ENCODE results near the gene CPSF4.
"Not testable (repeated sequence)": the region's sequence is repeated elsewhere in the genome, so short reads cannot be mapped to it uniquely, and the experiment has no call there.

DNA sequence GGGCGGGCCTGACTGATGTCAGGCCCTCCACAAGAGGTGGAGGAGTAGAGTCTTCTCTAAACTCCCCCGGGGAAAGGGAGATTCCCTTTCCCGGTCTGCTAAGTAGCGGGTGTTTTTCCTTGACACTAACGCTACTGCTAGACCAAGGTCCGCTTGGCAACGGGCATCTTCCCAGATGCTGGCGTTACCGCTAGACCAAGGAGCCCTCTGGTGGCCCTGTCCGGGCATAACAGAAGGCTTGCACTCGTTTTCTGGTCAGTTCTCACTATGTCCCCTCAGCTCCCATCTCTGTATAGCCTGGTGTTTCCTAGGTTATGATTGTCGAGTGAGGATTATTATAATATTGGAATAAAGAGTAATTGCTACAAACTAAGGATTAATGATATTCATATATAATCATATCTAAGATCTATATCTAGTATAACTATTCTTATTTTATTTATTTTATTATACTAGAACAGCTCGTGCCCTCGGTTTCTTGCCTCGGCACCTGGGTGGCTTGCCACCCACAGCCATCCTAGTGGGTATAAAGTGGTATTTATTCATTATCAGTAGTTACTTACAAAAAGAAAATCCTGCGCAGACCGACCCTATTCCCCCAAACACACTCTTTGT lies 23.1 kb upstream of the CPSF4 start:
- TF ChIP-seq CREB1 (IDR thresholded peaks at IDR 0.05; ENCODE audit: low read depth); NFIC (IDR thresholded peaks at IDR 0.05); EP300 (IDR thresholded peaks at IDR 0.05; ENCODE audit: borderline replicate concordance); CEBPB (IDR thresholded peaks at IDR 0.05); TAF1 (IDR thresholded peaks at IDR 0.05; ENCODE audit: low read depth); YY1 (IDR thresholded peaks at IDR 0.05; ENCODE audit: low read depth): not testable (repeated sequence)
- TF ChIP-seq RAD21 (IDR thresholded peaks at IDR 0.05; ENCODE audit: low read depth) = peak; percentile 59
- TF ChIP-seq, protein P1, sequence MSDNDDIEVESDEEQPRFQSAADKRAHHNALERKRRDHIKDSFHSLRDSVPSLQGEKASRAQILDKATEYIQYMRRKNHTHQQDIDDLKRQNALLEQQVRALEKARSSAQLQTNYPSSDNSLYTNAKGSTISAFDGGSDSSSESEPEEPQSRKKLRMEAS (IDR thresholded peaks at IDR 0.05) = not testable (repeated sequence)
